Esophagus muscularis mucosa (tissue), 4 donors: ENCODE data around the gene HM13. TPM values are rescaled to one million over a fixed set of nuclear protein-coding genes. Genes with fewer than 3 reads are reported as not detected.
"Not testable (repeated sequence)": the region's sequence is repeated elsewhere in the genome, so short reads cannot be mapped to it uniquely, and the experiment has no call there.

Experiments used
- DNase-seq: peaks from one replicate; pipeline ENCODE4 v3.0.0-alpha.2; 2017; ENCODE audit errors: extremely low spot score
- H3K27ac ChIP-seq, 4 donors: fragments of 200-600 bp; sonication (generic); replicated peaks in 1 of 4; 1 replicate in 3 of 4; 2 replicates in 1 of 4; pipeline ENCODE4 v1.5.1; 2016 to 2019; ENCODE audit warnings: mild to moderate bottlenecking in 1 of 4
- H3K27me3 ChIP-seq, 4 donors: fragments of 200-600 bp; sonication (generic); one replicate each; pipeline versions ENCODE4 v1.5.1 to v1.6.0; 2016 to 2019
- H3K36me3 ChIP-seq, 4 donors: fragments of 200-600 bp; sonication (generic); one replicate each; pipeline ENCODE4 v1.5.1; 2016 to 2019
- H3K4me1 ChIP-seq, 4 donors: fragments of 200-600 bp; sonication (generic); one replicate each; pipeline ENCODE4 v1.5.1; 2016 to 2019
- H3K4me3 ChIP-seq, 4 donors: fragments of 200-600 bp; sonication (generic); 1 replicate in 2 of 4; 2 replicates in 2 of 4; pipeline ENCODE4 v1.5.1; 2016 to 2019; ENCODE audit warnings: mild to moderate bottlenecking in 4 of 4, moderate library complexity in 1 of 4
- H3K9me3 ChIP-seq, 4 donors: fragments of 200-600 bp; sonication (generic); 1 replicate in 3 of 4; 2 replicates in 1 of 4; pipeline ENCODE4 v1.5.1; 2016 to 2019
- CTCF ChIP-seq, 3 experiments: fragments of 200-600 bp in 2 of 3; fragments of 450-650 bp in 1 of 3; sonication (generic) in 2 of 3; IDR thresholded peaks; one replicate each; pipeline ENCODE4 v1.5.1; 2017 to 2019; ENCODE audit warnings: antibody characterized with exemption in 3 of 3, mild to moderate bottlenecking in 2 of 3, moderate library complexity in 1 of 3
- EP300 ChIP-seq: sonication (generic); formaldehyde crosslinking; IDR thresholded peaks from one replicate; pipeline ENCODE4 v1.6.1; 2017; ENCODE audit warnings: antibody characterized with exemption
- POLR2A ChIP-seq: fragments of 450-650 bp; IDR thresholded peaks from one replicate; pipeline ENCODE4 v1.6.1; 2017; ENCODE audit warnings: antibody characterized with exemption, moderate library complexity, mild to moderate bottlenecking, low read depth
- POLR2AphosphoS5 ChIP-seq, 2 donors: sonication (generic); formaldehyde crosslinking; IDR thresholded peaks; one replicate each; pipeline ENCODE4 v1.6.1; 2017; ENCODE audit warnings: antibody characterized with exemption in 2 of 2
- WGBS: methylation state at CpG from one replicate; pipeline ENCODE4 v1.1.5; 2018; 5-methylcytosine and 5-hydroxymethylcytosine counted together
- intact Hi-C: fragments of 100-400 bp; cut with DNase I; formaldehyde crosslinking; loops from one replicate; pipeline ENCODE4 v1.15.1; 2023
- total RNA-seq, 4 donors: library from RNA; depleted of rRNA; stranded (reverse); fragments of >200 nt; gene quantifications; one replicate each; pipeline versions ENCODE4 v1.1.0 to v1.2.1, GENCODE V29; 2016

Gene HM13
- total RNA-seq, 4 donors from 2014 or later, result 41.5 to 67.7 (median 47.6) TPM

DNA sequence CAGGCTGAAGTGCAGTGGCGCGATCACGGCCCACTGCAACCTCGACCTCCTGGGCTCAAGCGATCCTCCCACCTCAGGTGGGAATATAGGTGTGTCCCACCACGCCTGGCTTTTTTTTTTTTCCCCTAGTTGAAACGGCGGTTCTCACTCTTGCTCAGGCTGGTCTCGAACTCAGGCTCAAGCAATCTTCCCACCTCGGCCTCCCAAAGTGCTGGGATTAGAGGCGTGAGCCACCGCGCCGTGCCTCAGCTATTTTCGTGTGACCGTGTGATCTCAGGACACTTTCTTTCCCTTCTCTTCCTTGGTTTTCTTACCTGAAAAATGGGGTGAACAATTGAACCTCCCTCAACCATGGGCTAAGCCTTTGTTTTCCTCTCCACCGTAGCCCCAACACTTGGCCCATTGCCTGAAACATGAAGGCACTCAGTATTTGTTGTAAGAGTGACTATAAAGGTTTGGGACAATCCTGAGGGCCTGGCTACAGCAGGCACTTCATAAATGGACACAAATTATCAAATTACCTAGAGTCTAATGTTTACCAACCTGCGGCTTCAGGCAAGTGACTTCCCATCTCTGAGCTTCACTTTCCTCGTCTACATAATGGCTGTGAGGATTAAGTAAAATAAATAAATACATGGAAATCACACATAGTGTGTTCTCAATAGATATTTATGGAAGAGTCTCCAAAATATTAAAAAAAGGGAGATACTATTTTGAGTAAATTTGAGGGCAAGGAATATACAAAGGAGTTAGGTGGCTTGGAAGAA lies 59.5 kb downstream of the HM13 start:
- H3K27ac ChIP-seq, result peak overlapping the region; percentile 91 to 95 (median 93)
- WGBS, result 40% methylated on average over 19 of the region's 19 CpGs
- H3K4me1 ChIP-seq, result peaks cover 44 to 52% (median 51%) of the 10 kb centered on the region in 4 donors
- H3K27me3 ChIP-seq, result no peaks in the 10 kb centered on the region
- peak overlapping the region; percentile 53 to 61 (median 60) for H3K4me3 ChIP-seq
- intact Hi-C loops, result loop anchor here (5.0 kb wide), 1 partner anchor 149 kb away; the partner anchor contains the start of gene BCL2L1
- no peak for TF ChIP-seq EP300
- no peak for TF ChIP-seq CTCF (IDR thresholded peaks at IDR 0.05)
- no peaks in the 10 kb centered on the region for H3K9me3 ChIP-seq
- peaks cover 0 to 8% (median 6%) of the 10 kb centered on the region in 4 donors for H3K36me3 ChIP-seq
- no peak for DNase-seq

- intact Hi-C loops, result loop anchor here (5.0 kb wide), 1 partner anchor 147 kb away; the partner anchor contains the start of gene BCL2L1
- DNase-seq, H3K36me3 ChIP-seq, H3K9me3 ChIP-seq, H3K27me3 ChIP-seq, H3K4me3 ChIP-seq: not testable (repeated sequence)
- Histone ChIP-seq H3K4me1 (peaks cover 32 to 39% (median 38%) of the 10 kb centered on the region in 4 donors), H3K27ac (peak overlapping the region in 1 of 4 donors; percentile 95)
- WGBS, result 97% methylated on average over 10 of the region's 10 CpGs
Measured at GRCh38 chr20:31574986-31575385, 60.7 kb downstream of the HM13 start.

DNA sequence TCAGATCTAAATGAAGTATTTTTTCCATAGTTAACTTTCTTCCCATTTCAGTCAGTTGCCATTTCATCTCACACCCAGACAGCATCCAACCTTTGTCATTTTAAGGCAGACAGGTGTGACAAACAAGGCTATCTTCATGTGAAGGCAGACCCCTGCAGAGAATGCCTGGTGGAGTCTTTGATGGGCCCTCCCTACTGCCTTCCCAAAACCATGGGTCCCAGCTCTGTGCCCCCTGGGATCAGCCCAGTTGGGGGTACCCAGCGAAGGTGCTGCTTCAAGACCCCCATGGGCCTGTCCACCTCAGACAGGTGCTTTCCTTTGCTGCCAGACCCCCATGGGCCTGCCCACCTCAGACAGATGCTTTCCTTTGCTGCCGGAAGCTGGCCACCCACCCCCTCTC lies 62.5 kb downstream of the HM13 start:
- Histone ChIP-seq H3K4me3 (no peak overlapping the region), H3K4me1 (peaks cover 20 to 22% (median 21%) of the 10 kb centered on the region in 4 donors), H3K36me3 (no peaks in the 10 kb centered on the region), H3K9me3 (no peaks in the 10 kb centered on the region), H3K27me3 (no peaks in the 10 kb centered on the region), H3K27ac (no peak overlapping the region)
- intact Hi-C loops, result no loop called here
- WGBS, result 88% methylated on average over 1 of the region's 2 CpGs
- TF ChIP-seq POLR2A (no peak), CTCF (IDR thresholded peaks at IDR 0.05) (no peak), POLR2AphosphoS5 (IDR thresholded peaks at IDR 0.05) (no peak), EP300 (no peak)
- no peak for DNase-seq

DNA sequence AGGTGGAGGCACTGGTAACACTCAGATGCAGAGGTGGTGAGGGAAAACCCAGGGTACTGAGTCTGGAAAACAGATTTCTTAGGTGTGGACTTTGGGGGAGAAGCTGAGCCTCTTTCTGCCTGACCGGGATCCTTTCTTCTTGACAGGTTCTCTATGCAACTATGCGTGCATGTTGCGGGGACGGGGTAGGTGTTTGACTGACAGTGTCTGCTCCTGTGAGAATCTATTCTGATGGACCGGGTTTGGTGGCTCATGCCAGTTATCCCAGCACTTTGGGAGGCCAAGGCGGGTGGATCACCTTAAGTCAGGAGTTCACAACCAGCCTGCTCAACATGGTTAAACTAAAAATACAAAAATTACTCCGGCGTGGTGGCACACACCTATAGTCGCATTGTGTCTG lies 63.0 kb downstream of the HM13 start:
- Histone ChIP-seq H3K4me3 (no peak overlapping the region), H3K27me3 (no peaks in the 10 kb centered on the region), H3K9me3 (no peaks in the 10 kb centered on the region), H3K36me3 (no peaks in the 10 kb centered on the region), H3K4me1 (peaks cover 16 to 17% (median 16%) of the 10 kb centered on the region in 4 donors), H3K27ac (no peak overlapping the region)
- no peak for DNase-seq
- WGBS, result 96% methylated on average over 8 of the region's 9 CpGs
- intact Hi-C loops, result no loop called here
- TF ChIP-seq CTCF (IDR thresholded peaks at IDR 0.05) (no peak), POLR2A (no peak), POLR2AphosphoS5 (IDR thresholded peaks at IDR 0.05) (no peak), EP300 (no peak)

GRCh38 chr20:31578448-31579138 lies 64.4 kb downstream of the HM13 start:
- no peaks in the 10 kb centered on the region for H3K27me3 ChIP-seq
- H3K36me3 ChIP-seq, result no peaks in the 10 kb centered on the region
- H3K9me3 ChIP-seq, result no peaks in the 10 kb centered on the region
- intact Hi-C loops, result no loop called here
- no peak overlapping the region for H3K4me3 ChIP-seq
- TF ChIP-seq EP300 (no peak), CTCF (IDR thresholded peaks at IDR 0.05) (no peak), POLR2AphosphoS5 (IDR thresholded peaks at IDR 0.05) (no peak), POLR2A (no peak)
- no peak overlapping the region for H3K27ac ChIP-seq
- WGBS, result 94% methylated on average over 23 of the region's 43 CpGs
- peaks cover 6 to 7% (median 7%) of the 10 kb centered on the region in 4 donors for H3K4me1 ChIP-seq
- DNase-seq, result no peak
